H1 (cell line): ENCODE results near the gene CAPN11.

Experiments
- CTCF ChIP-seq, 3 experiments: IDR thresholded peaks; 1 replicate in 2 of 3; 2 replicates in 1 of 3; pipeline versions ENCODE4 v1.5.1 to v1.6.1; 2011; ENCODE audit warnings: low read length in 3 of 3, mild to moderate bottlenecking in 3 of 3, inconsistent platforms in 2 of 3, low read depth in 1 of 3, moderate library complexity in 1 of 3; ENCODE audit not compliant: insufficient read depth in 1 of 3; ENCODE audit errors: control extremely low read depth in 1 of 3
- EP300 ChIP-seq, 2 experiments: IDR thresholded peaks; 1 replicate in 1 of 2; 2 replicates in 1 of 2; pipeline ENCODE4 v1.6.1; 2011 to 2012; ENCODE audit warnings: low read depth in 2 of 2, low read length in 2 of 2, mild to moderate bottlenecking in 2 of 2, borderline replicate concordance in 1 of 2, inconsistent platforms in 1 of 2, moderate library complexity in 1 of 2
- GABPA ChIP-seq: IDR thresholded peaks from 2 replicates; pipeline ENCODE4 v1.6.1; 2011; ENCODE audit warnings: mild to moderate bottlenecking, low read length, moderate library complexity, borderline replicate concordance; ENCODE audit not compliant: insufficient read depth
- RXRA ChIP-seq: IDR thresholded peaks from 2 replicates; pipeline ENCODE4 v1.6.1; 2011; ENCODE audit warnings: low read depth, mild to moderate bottlenecking, low read length, moderate library complexity; ENCODE audit not compliant: insufficient read depth

DNA sequence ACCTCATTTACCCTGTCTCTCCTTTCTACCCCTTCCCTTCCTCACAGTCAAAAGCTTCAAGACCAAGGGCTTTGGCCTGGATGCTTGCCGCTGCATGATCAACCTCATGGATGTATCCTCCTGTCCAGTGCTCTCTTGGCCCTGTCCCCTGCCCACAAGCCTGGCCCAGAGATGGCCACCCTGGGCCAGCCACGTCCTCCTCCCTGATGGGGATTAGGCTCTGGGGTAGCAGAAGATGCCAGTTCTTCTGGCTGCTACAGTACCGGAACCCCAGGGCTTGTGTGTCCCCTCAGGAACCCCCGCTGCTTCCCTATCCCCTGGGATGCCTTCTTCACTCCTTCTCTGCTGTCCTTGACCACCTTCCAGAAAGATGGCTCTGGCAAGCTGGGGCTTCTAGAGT lies 22.3 kb downstream of the CAPN11 start:
- TF ChIP-seq GABPA: no peak
- no peak for TF ChIP-seq RXRA
- no peak for TF ChIP-seq CTCF (IDR thresholded peaks at IDR 0.05; ENCODE audit: control extremely low read depth in 1 of 3, insufficient read depth in 1 of 3, low read depth in 1 of 3, low read length in 3 of 3)
- TF ChIP-seq EP300 (IDR thresholded peaks at IDR 0.05; ENCODE audit: borderline replicate concordance in 1 of 2, low read depth in 2 of 2, low read length in 2 of 2): no peak
